HepG2 (cell line): ENCODE data around the gene KRT16. TPM values are rescaled to one million over a fixed set of nuclear protein-coding genes. Genes with fewer than 3 reads are reported as not detected.

Experiments
- ATAC-seq: fragments of 200-7000 bp; cut with Tn5 transposase; 3 replicates; pipeline ENCODE4 v1.9.1; 2020; ENCODE audit warnings: mild to moderate bottlenecking, moderate library complexity
- BruUV-seq: library from RNA; stranded (reverse); fragments of 400-500 nt; replicated peaks from 2 replicates; lab custom pipeline; 2021; lab: Mats Ljungman, UMichigan
- CTCF ChIA-PET: fragments of 300-600 bp; formaldehyde crosslinking; extraction: SDS; loops from one replicate; lab custom pipeline; 2021; ENCODE audit warnings: low total read pairs, inconsistent platforms, low intra/inter-chr PET ratio; lab: Yijun Ruan, JAX
- POLR2A ChIA-PET: fragments of 350-600 bp; sonication (Branson Sonifier 250); formaldehyde crosslinking; loops from one replicate; lab custom pipeline; 2020; ENCODE audit warnings: antibody characterized with exemption, inconsistent platforms; lab: Yijun Ruan, JAX
- DNase-seq: peaks from one replicate; pipeline ENCODE4 v3.0.0-alpha.2; 2015; ENCODE audit warnings: low spot score
- FAIRE-seq: peaks from 3 replicates; lab custom pipeline; 2011; peaks lifted over from hg19 to GRCh38; lab: Jason Lieb, UNC
- H2AFZ ChIP-seq: one replicate; pipeline ENCODE4 v1.6.1; 2011; ENCODE audit warnings: low read length, inconsistent platforms
- H3K27ac ChIP-seq: fragments of 300-600 bp; 3 replicates; pipeline ENCODE4 v1.8.0; 2011; ENCODE audit warnings: mixed run types, mild to moderate bottlenecking, mixed read lengths, low read length, inconsistent platforms; ENCODE audit not compliant: insufficient read depth; ENCODE audit errors: extremely low read length
- H3K27me3 ChIP-seq, 2 experiments: fragments of 200-600 bp in 1 of 2; 2 replicates in 1 of 2; 3 replicates in 1 of 2; pipeline versions ENCODE4 v1.6.0 to v1.8.0; 2011; ENCODE audit warnings: low read length in 2 of 2, mild to moderate bottlenecking in 2 of 2, moderate library complexity in 2 of 2, inconsistent platforms in 1 of 2; ENCODE audit not compliant: insufficient read depth in 2 of 2, control insufficient read depth in 1 of 2
- H3K36me3 ChIP-seq, 2 experiments: fragments of 200-600 bp in 1 of 2; replicated peaks in 1 of 2; 2 replicates in 1 of 2; 3 replicates in 1 of 2; pipeline versions ENCODE4 v1.5.1 to v1.8.0; 2011; ENCODE audit warnings: low read length in 2 of 2, inconsistent platforms in 1 of 2; ENCODE audit not compliant: insufficient read depth in 2 of 2, control insufficient read depth in 1 of 2
- H3K4me1 ChIP-seq: 2 replicates; pipeline ENCODE4 v1.5.1; 2012; ENCODE audit warnings: low read length, inconsistent platforms; ENCODE audit not compliant: insufficient read depth
- H3K4me2 ChIP-seq: 2 replicates; pipeline ENCODE4 v1.6.0; 2011; ENCODE audit warnings: low read depth, low read length, inconsistent platforms
- H3K4me3 ChIP-seq, 3 experiments: fragments of 200-600 bp in 1 of 3; sonication (generic), shearing (Covaris generic) in 1 of 3; replicated peaks in 1 of 3; 2 replicates each; pipeline ENCODE4 v1.5.1; 2011 to 2016; ENCODE audit warnings: low read length in 3 of 3, inconsistent platforms in 2 of 3, low read depth in 2 of 3, mild to moderate bottlenecking in 2 of 3, control low read depth in 1 of 3, mixed read lengths in 1 of 3; ENCODE audit not compliant: insufficient read depth in 1 of 3
- H3K79me2 ChIP-seq: one replicate; pipeline ENCODE4 v1.6.1; 2011; ENCODE audit warnings: low read length, inconsistent platforms; ENCODE audit not compliant: insufficient read depth
- H3K9ac ChIP-seq: 2 replicates; pipeline ENCODE4 v1.6.0; 2011; ENCODE audit warnings: mild to moderate bottlenecking, low read depth, low read length, inconsistent platforms; ENCODE audit not compliant: insufficient read depth
- H3K9me3 ChIP-seq: 2 replicates; pipeline ENCODE4 v1.5.1; 2012; ENCODE audit warnings: mild to moderate bottlenecking, low read length
- H4K20me1 ChIP-seq: 2 replicates; pipeline ENCODE4 v1.6.0; 2011; ENCODE audit warnings: inconsistent platforms, mild to moderate bottlenecking, low read length, moderate library complexity; ENCODE audit not compliant: insufficient read depth
- EHMT2 ChIP-seq: fragments of 200-600 bp; sonication (generic); IDR thresholded peaks from 2 replicates; pipeline ENCODE4 v1.7.0; 2017; ENCODE audit warnings: antibody characterized with exemption, low read depth, low read length, borderline replicate concordance
- ETV6 ChIP-seq: sonication (generic); formaldehyde crosslinking; conservative IDR thresholded peaks from 2 replicates; pipeline ENCODE4 v1.4.0; 2020; ENCODE audit warnings: missing genetic modification reagents
- FOXK1 ChIP-seq: sonication (generic); formaldehyde crosslinking; IDR thresholded peaks from 2 replicates; pipeline ENCODE4 v1.4.0; 2020; ENCODE audit warnings: low read depth, missing genetic modification reagents, borderline replicate concordance
- FOXO4 ChIP-seq: sonication (generic); formaldehyde crosslinking; conservative IDR thresholded peaks from 2 replicates; pipeline ENCODE4 v1.8.1; 2023; ENCODE audit warnings: missing genetic modification reagents
- HDAC1 ChIP-seq: sonication (generic); formaldehyde crosslinking; IDR thresholded peaks from 2 replicates; pipeline ENCODE4 v1.5.1; 2020; ENCODE audit warnings: mild to moderate bottlenecking, missing genetic modification reagents
- SPEN ChIP-seq: sonication (generic); formaldehyde crosslinking; IDR thresholded peaks from 2 replicates; pipeline ENCODE4 v1.5.1; 2020; ENCODE audit warnings: low read depth, mild to moderate bottlenecking, missing genetic modification reagents
- STAT5B ChIP-seq: sonication (generic); formaldehyde crosslinking; IDR thresholded peaks from 2 replicates; pipeline ENCODE4 v1.4.0; 2020; ENCODE audit warnings: missing genetic modification reagents
- THYN1 ChIP-seq: sonication (generic); formaldehyde crosslinking; IDR thresholded peaks from 2 replicates; pipeline ENCODE4 v1.8.1; 2023; ENCODE audit warnings: low read depth, mild to moderate bottlenecking, moderate library complexity, missing genetic modification reagents, borderline replicate concordance
- ZFY ChIP-seq: sonication (generic); formaldehyde crosslinking; IDR thresholded peaks from 2 replicates; pipeline ENCODE4 v1.4.0; 2020; ENCODE audit warnings: missing genetic modification reagents
- ZMYM4 ChIP-seq: sonication (generic); formaldehyde crosslinking; IDR thresholded peaks from 2 replicates; pipeline ENCODE4 v1.8.1; 2023; ENCODE audit warnings: mild to moderate bottlenecking, missing genetic modification reagents
- ZNF138 ChIP-seq: sonication (generic); formaldehyde crosslinking; IDR thresholded peaks from 2 replicates; pipeline ENCODE4 v1.5.0; 2020; ENCODE audit warnings: mild to moderate bottlenecking, low read depth, missing genetic modification reagents
- ZNF34 ChIP-seq: sonication (generic); formaldehyde crosslinking; IDR thresholded peaks from 2 replicates; pipeline ENCODE4 v1.4.0; 2020; ENCODE audit warnings: mild to moderate bottlenecking, missing genetic modification reagents, borderline replicate concordance
- ZZZ3 ChIP-seq: sonication (generic); formaldehyde crosslinking; IDR thresholded peaks from 2 replicates; pipeline ENCODE4 v1.4.0; 2020; ENCODE audit warnings: missing genetic modification reagents, mild to moderate bottlenecking, borderline replicate concordance
- WGBS: methylation state at CpG from one replicate; pipeline ENCODE4 v1.1.6; 2017; ENCODE audit warnings: low lambda C conversion rate; 5-methylcytosine and 5-hydroxymethylcytosine counted together
- in situ Hi-C: cut with HindIII; loops from 2 replicates; pipeline ENCODE4 v1.10.0; 2017; ENCODE audit warnings: low pct_unique_long_range_greater_than_20kb; ENCODE audit not compliant: extremely low pct_ligation_motif_present
- intact Hi-C: fragments of 100-400 bp; cut with micrococcal nuclease; formaldehyde crosslinking; loops from one replicate; pipeline ENCODE4 v1.10.0; 2022; ENCODE audit not compliant: unreplicated experiment
- polyA plus RNA-seq, 8 experiments: library from polyadenylated mRNA; depleted of rRNA in 3 of 8; stranded (reverse) in 7 of 8; unstranded in 1 of 8; fragments of >200 nt; fragmentation: Illumina TruSeq in 4 of 8; extraction: Trizol in 4 of 8; gene quantifications; 2 replicates each; pipeline versions ENCODE4 v1.2.1 to v1.2.3, GENCODE V29; 2011 to 2016; ENCODE audit warnings: low read depth in 4 of 8, missing spikeins in 1 of 8, mixed read lengths in 1 of 8; ENCODE audit not compliant: insufficient read depth in 1 of 8
- total RNA-seq, 5 experiments: library from RNA; depleted of rRNA; stranded (reverse); fragments of >200 nt; fragmentation: Illumina TruSeq; extraction: Trizol; gene quantifications; 2 replicates each; pipeline ENCODE4 v1.2.3, GENCODE V29; 2016; ENCODE audit warnings: low read depth in 1 of 5
- TF ChIP-seq, protein P1 (sequence below): sonication (generic); formaldehyde crosslinking; IDR thresholded peaks from 2 replicates; pipeline ENCODE4 v1.5.0; 2020; ENCODE audit warnings: mild to moderate bottlenecking, missing genetic modification reagents, borderline replicate concordance
- TF ChIP-seq, protein P2 (sequence below): sonication (generic); formaldehyde crosslinking; IDR thresholded peaks from 2 replicates; pipeline ENCODE4 v1.5.0; 2020; ENCODE audit warnings: mild to moderate bottlenecking, missing genetic modification reagents

KRT16 gene
- total and polyA plus RNA-seq, 2 of the 13 experiments (the other 11 are each of a cell fraction or from before 2014, with no cell fraction given) = not detected

- H3K4me3 ChIP-seq = no peak overlapping the region
- CTCF ChIA-PET = no interaction called here
- H3K27ac ChIP-seq = no peak overlapping the region
- DNase-seq (no peak), FAIRE-seq (no peak), ATAC-seq (no peak)
- intact Hi-C loops (loop anchor here (10.0 kb wide), 1 partner anchor 72 kb away; no protein-coding TSS in a partner anchor), in situ Hi-C loops (no loop called here)
- no peak overlapping the region for H2AFZ ChIP-seq
- H3K9me3 ChIP-seq = no peaks in the 10 kb centered on the region
- peaks cover 4 to 42% of the 10 kb centered on the region in 2 experiments; a peak in 3 of 5 replicates for H3K27me3 ChIP-seq
- H3K9ac ChIP-seq = no peak overlapping the region
- POLR2A ChIA-PET = interaction anchor here (1.4 kb wide), 1 partner anchor 13 kb away, joined by 3 read pairs; no protein-coding TSS in a partner anchor
- WGBS = 8% methylated on average over 10 of the region's 12 CpGs
- H3K4me1 ChIP-seq = no peaks in the 10 kb centered on the region
- H3K36me3 ChIP-seq = no peaks in the 10 kb centered on the region
- H3K4me2 ChIP-seq = no peak overlapping the region
- no peaks in the 10 kb centered on the region for H4K20me1 ChIP-seq
- no TSS peak for BruUV-seq
- H3K79me2 ChIP-seq = no peaks in the 10 kb centered on the region
- TF ChIP-seq ZNF138 = no peak
- TF ChIP-seq FOXO4 (CRISPR knock-in tag) = no peak
- no peak for TF ChIP-seq STAT5B (CRISPR knock-in tag)
- TF ChIP-seq SPEN = no peak
- TF ChIP-seq, protein P1, sequence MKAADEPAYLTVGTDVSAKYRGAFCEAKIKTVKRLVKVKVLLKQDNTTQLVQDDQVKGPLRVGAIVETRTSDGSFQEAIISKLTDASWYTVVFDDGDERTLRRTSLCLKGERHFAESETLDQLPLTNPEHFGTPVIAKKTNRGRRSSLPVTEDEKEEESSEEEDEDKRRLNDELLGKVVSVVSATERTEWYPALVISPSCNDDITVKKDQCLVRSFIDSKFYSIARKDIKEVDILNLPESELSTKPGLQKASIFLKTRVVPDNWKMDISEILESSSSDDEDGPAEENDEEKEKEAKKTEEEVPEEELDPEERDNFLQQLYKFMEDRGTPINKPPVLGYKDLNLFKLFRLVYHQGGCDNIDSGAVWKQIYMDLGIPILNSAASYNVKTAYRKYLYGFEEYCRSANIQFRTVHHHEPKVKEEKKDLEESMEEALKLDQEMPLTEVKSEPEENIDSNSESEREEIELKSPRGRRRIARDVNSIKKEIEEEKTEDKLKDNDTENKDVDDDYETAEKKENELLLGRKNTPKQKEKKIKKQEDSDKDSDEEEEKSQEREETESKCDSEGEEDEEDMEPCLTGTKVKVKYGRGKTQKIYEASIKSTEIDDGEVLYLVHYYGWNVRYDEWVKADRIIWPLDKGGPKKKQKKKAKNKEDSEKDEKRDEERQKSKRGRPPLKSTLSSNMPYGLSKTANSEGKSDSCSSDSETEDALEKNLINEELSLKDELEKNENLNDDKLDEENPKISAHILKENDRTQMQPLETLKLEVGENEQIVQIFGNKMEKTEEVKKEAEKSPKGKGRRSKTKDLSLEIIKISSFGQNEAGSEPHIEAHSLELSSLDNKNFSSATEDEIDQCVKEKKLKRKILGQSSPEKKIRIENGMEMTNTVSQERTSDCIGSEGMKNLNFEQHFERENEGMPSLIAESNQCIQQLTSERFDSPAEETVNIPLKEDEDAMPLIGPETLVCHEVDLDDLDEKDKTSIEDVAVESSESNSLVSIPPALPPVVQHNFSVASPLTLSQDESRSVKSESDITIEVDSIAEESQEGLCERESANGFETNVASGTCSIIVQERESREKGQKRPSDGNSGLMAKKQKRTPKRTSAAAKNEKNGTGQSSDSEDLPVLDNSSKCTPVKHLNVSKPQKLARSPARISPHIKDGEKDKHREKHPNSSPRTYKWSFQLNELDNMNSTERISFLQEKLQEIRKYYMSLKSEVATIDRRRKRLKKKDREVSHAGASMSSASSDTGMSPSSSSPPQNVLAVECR (CRISPR knock-in tag) = no peak
- no peak for TF ChIP-seq HDAC1
- TF ChIP-seq ZZZ3 (CRISPR knock-in tag) = no peak
- TF ChIP-seq ZNF34 (CRISPR knock-in tag) = no peak
- no peak for TF ChIP-seq ETV6 (CRISPR knock-in tag)
- no peak for TF ChIP-seq THYN1 (CRISPR knock-in tag)
- no peak for TF ChIP-seq EHMT2
- TF ChIP-seq FOXK1 (CRISPR knock-in tag) = no peak
- no peak for TF ChIP-seq ZMYM4 (CRISPR knock-in tag)
- TF ChIP-seq, protein P2, sequence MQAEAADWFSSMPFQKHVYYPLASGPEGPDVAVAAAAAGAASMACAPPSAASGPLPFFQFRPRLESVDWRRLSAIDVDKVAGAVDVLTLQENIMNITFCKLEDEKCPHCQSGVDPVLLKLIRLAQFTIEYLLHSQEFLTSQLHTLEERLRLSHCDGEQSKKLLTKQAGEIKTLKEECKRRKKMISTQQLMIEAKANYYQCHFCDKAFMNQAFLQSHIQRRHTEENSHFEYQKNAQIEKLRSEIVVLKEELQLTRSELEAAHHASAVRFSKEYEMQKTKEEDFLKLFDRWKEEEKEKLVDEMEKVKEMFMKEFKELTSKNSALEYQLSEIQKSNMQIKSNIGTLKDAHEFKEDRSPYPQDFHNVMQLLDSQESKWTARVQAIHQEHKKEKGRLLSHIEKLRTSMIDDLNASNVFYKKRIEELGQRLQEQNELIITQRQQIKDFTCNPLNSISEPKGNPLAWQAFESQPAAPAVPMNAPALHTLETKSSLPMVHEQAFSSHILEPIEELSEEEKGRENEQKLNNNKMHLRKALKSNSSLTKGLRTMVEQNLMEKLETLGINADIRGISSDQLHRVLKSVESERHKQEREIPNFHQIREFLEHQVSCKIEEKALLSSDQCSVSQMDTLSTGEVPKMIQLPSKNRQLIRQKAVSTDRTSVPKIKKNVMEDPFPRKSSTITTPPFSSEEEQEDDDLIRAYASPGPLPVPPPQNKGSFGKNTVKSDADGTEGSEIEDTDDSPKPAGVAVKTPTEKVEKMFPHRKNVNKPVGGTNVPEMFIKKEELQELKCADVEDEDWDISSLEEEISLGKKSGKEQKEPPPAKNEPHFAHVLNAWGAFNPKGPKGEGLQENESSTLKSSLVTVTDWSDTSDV (CRISPR knock-in tag) = no peak
- TF ChIP-seq ZFY (CRISPR knock-in tag) = no peak
These were observed 19.8 kb downstream of the KRT16 start for GRCh38 chr17:41592601-41593305.
